K562 (cell line): ENCODE results near the gene SCAPER. TPM values are rescaled to one million over a fixed set of nuclear protein-coding genes. Genes with fewer than 3 reads are reported as not detected.
A peak's percentile ranks its signal among the peaks of the same experiment; 100 is the strongest.

Experiments used
- ATAC-seq: fragments of 200-7000 bp; cut with Tn5 transposase; 3 replicates; pipeline ENCODE4 v1.9.1; 2020; ENCODE audit warnings: moderate library complexity
- BruUV-seq: library from RNA; stranded (reverse); fragments of 400-500 nt; replicated peaks from 2 replicates; lab custom pipeline; 2021; lab: Mats Ljungman, UMichigan
- CTCF ChIA-PET: fragments of 300-600 bp; formaldehyde crosslinking; extraction: SDS; loops from one replicate; lab custom pipeline; 2021; ENCODE audit warnings: low intra/inter-chr PET ratio; lab: Yijun Ruan, JAX
- POLR2A ChIA-PET: fragments of 300-600, 350-650 bp; sonication (Branson Sonifier 250); formaldehyde crosslinking; extraction: SDS; loops from one replicate; lab custom pipeline; 2021; ENCODE audit warnings: antibody characterized with exemption, inconsistent platforms; lab: Yijun Ruan, JAX
- DNase-seq, 4 experiments: peaks; one replicate each; pipeline versions ENCODE4 v3.0.0 to v3.0.0-alpha.2; 2011 to 2018; ENCODE audit warnings: low spot score in 3 of 4, mixed read lengths in 3 of 4; ENCODE audit errors: extremely low read depth in 1 of 4
- FAIRE-seq: peaks from 2 replicates; lab custom pipeline; 2011; peaks lifted over from hg19 to GRCh38; lab: Jason Lieb, UNC
- H2AFZ ChIP-seq: 2 replicates; pipeline ENCODE4 v1.6.0; 2011; ENCODE audit warnings: low read depth, low read length, control low read depth, inconsistent platforms
- H3K27ac ChIP-seq: fragments of 200-600 bp; 3 replicates; pipeline ENCODE4 v1.8.0; 2011; ENCODE audit warnings: low read depth, mild to moderate bottlenecking, control low read depth, inconsistent platforms, low read length, moderate library complexity, mixed read lengths; ENCODE audit errors: extremely low read depth
- H3K27me3 ChIP-seq, 2 experiments: fragments of 300-600 bp in 1 of 2; 2 replicates in 1 of 2; 3 replicates in 1 of 2; pipeline versions ENCODE4 v1.6.0 to v1.8.0; 2011; ENCODE audit warnings: inconsistent platforms in 2 of 2, low read length in 2 of 2, mild to moderate bottlenecking in 1 of 2, mixed read lengths in 1 of 2, moderate library complexity in 1 of 2; ENCODE audit not compliant: control insufficient read depth in 2 of 2, insufficient read depth in 2 of 2
- H3K36me3 ChIP-seq: fragments of 300-600 bp; 3 replicates; pipeline ENCODE4 v1.8.0; 2011; ENCODE audit warnings: mild to moderate bottlenecking, low read length, inconsistent platforms; ENCODE audit not compliant: control insufficient read depth, insufficient read depth
- H3K4me1 ChIP-seq, 2 experiments: fragments of 200-600 bp in 1 of 2; replicated peaks in 1 of 2; 2 replicates in 1 of 2; 3 replicates in 1 of 2; pipeline versions ENCODE4 v1.5.1 to v1.8.0; 2011; ENCODE audit warnings: inconsistent platforms in 2 of 2, low read length in 2 of 2, mild to moderate bottlenecking in 1 of 2, mixed read lengths in 1 of 2, moderate library complexity in 1 of 2; ENCODE audit not compliant: control insufficient read depth in 2 of 2, insufficient read depth in 2 of 2
- H3K4me2 ChIP-seq: 2 replicates; pipeline ENCODE4 v1.6.1; 2011; ENCODE audit warnings: low read length, control low read depth, inconsistent platforms, mixed read lengths; ENCODE audit not compliant: insufficient read depth
- H3K4me3 ChIP-seq: fragments of 200-600 bp; sonication (generic), shearing (Covaris generic); 2 replicates; pipeline ENCODE4 v1.5.1; 2016; ENCODE audit warnings: control low read depth, inconsistent platforms
- H3K79me2 ChIP-seq: fragments of 200-600 bp; 3 replicates; pipeline ENCODE4 v1.8.0; 2011; ENCODE audit warnings: low read length, inconsistent platforms; ENCODE audit not compliant: control insufficient read depth, insufficient read depth
- H3K9ac ChIP-seq, 2 experiments: 2 replicates each; pipeline versions ENCODE4 v1.6.0 to v1.6.1; 2011; ENCODE audit warnings: low read depth in 2 of 2, low read length in 2 of 2, control low read depth in 1 of 2, inconsistent platforms in 1 of 2, mild to moderate bottlenecking in 1 of 2, mixed read lengths in 1 of 2; ENCODE audit not compliant: insufficient read depth in 1 of 2
- H3K9me1 ChIP-seq: one replicate; pipeline ENCODE4 v1.6.0; 2011; ENCODE audit warnings: inconsistent platforms, mild to moderate bottlenecking, low read length, moderate library complexity; ENCODE audit not compliant: control insufficient read depth, insufficient read depth
- H3K9me3 ChIP-seq: replicated peaks from 2 replicates; pipeline ENCODE4 v1.5.1; 2011; ENCODE audit warnings: low read depth, low read length, inconsistent platforms; ENCODE audit not compliant: control insufficient read depth, insufficient read depth
- H4K20me1 ChIP-seq: replicated peaks from 2 replicates; pipeline ENCODE4 v1.6.1; 2011; ENCODE audit warnings: low read length, inconsistent platforms, mixed read lengths; ENCODE audit not compliant: control insufficient read depth, insufficient read depth
- SPI1 ChIP-seq: IDR thresholded peaks from 2 replicates; pipeline ENCODE4 v1.6.1; 2011; ENCODE audit warnings: low read depth, low read length, control low read depth, borderline replicate concordance
- WGBS: fragments of 100-300 bp; shearing (Covaris generic); methylation state at CpG from one replicate; pipeline ENCODE4 v1.1.6; 2016; ENCODE audit warnings: low coverage, mixed read lengths; ENCODE audit not compliant: insufficient coverage; ENCODE audit errors: missing lambda C conversion rate; 5-methylcytosine and 5-hydroxymethylcytosine counted together
- in situ Hi-C: fragments of 300-500 bp; cut with MboI; formaldehyde crosslinking; loops from 4 replicates; pipeline ENCODE4 v1.15.0; 2018; ENCODE audit warnings: inconsistent platforms, mixed read lengths
- intact Hi-C: fragments of 100-400 bp; cut with micrococcal nuclease; formaldehyde crosslinking; loops from 2 replicates; pipeline ENCODE4 v1.14.2; 2022
- polyA plus RNA-seq, 8 experiments: library from polyadenylated mRNA; depleted of rRNA in 4 of 8; stranded (reverse) in 5 of 8; unstranded in 3 of 8; fragments of >200 nt; fragmentation: Nextera tagmentation in 2 of 8; fragmentation: Illumina TruSeq in 1 of 8; extraction: Ambion mirVana in 2 of 8; extraction: Trizol in 1 of 8; gene quantifications; 2 replicates each; pipeline versions ENCODE4 v1.2.1 to v1.2.3, GENCODE V29; 2011 to 2014; ENCODE audit warnings: inconsistent platforms in 1 of 8, missing spikeins in 1 of 8
- total RNA-seq, 7 experiments: library from RNA; depleted of rRNA in 6 of 7; stranded (reverse); fragments of >200 nt in 6 of 7; fragmentation: Illumina TruSeq in 2 of 7; extraction: Trizol in 2 of 7; gene quantifications; 2 replicates each; pipeline versions ENCODE4 v1.2.1 to v1.2.3, GENCODE V29; 2011 to 2021; ENCODE audit warnings: low replicate concordance in 1 of 7
- TF ChIP-seq, protein P1 (sequence below), 2 experiments: fragments of 450-650 bp; IDR thresholded peaks; 2 replicates each; pipeline ENCODE4 v1.6.1; 2016; ENCODE audit warnings: mild to moderate bottlenecking in 2 of 2, borderline replicate concordance in 1 of 2, low read depth in 1 of 2, moderate library complexity in 1 of 2

SCAPER gene
- total and polyA plus RNA-seq, 9 of the 15 experiments (the other 6 are each of a cell fraction or from before 2014, with no cell fraction given): 1.3 to 5.7 (median 3.2) TPM

DNA sequence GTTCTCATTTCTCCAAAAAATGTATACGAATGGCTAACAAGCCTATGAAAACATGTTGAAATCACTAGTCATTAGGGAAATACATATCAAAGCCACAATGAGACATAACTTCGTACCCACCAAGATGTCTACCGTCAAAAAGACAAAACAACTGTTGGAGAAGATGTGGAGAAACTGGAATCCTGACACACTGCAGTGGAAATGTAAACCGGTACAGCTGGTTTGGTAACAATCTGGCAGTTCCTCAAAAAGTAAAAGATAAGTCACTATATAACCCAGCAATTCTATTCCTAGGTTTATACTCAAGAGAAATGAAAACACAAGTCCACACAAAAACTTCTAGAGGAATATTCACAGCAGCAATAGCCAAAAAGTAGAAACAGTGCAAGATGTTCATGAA is 7.0 kb downstream of the SCAPER start:
- no peaks in the 10 kb centered on the region for H4K20me1 ChIP-seq
- DNase-seq: no peak
- WGBS: 60% methylated on average over 4 of the region's 4 CpGs
- peaks cover 3% of the 10 kb centered on the region; the same call in 1 of the 3 replicates for H3K79me2 ChIP-seq
- H3K4me2 ChIP-seq: no peak overlapping the region
- H3K4me1 ChIP-seq: peaks cover 0 to 8% of the 10 kb centered on the region in 2 experiments; a peak in 2 of 5 replicates
- no peak overlapping the region for H3K4me3 ChIP-seq
- no peak overlapping the region for H3K27ac ChIP-seq
- FAIRE-seq: no peak
- CTCF ChIA-PET: no interaction called here
- H3K9me1 ChIP-seq: peaks cover 3% of the 10 kb centered on the region
- H3K9ac ChIP-seq: no peak overlapping the region
- no TSS peak for BruUV-seq
- H3K36me3 ChIP-seq: no peaks in the 10 kb centered on the region
- no peak for ATAC-seq
- no peaks in the 10 kb centered on the region for H3K9me3 ChIP-seq
- POLR2A ChIA-PET: interaction anchor here (1.2 kb wide), 2 partner anchors 11 to 48 kb away, joined by 4 read pairs; no protein-coding TSS in a partner anchor
- no peak overlapping the region for H2AFZ ChIP-seq
- in situ Hi-C loops: no loop called here
- intact Hi-C loops: no loop called here
- TF ChIP-seq, protein P1, sequence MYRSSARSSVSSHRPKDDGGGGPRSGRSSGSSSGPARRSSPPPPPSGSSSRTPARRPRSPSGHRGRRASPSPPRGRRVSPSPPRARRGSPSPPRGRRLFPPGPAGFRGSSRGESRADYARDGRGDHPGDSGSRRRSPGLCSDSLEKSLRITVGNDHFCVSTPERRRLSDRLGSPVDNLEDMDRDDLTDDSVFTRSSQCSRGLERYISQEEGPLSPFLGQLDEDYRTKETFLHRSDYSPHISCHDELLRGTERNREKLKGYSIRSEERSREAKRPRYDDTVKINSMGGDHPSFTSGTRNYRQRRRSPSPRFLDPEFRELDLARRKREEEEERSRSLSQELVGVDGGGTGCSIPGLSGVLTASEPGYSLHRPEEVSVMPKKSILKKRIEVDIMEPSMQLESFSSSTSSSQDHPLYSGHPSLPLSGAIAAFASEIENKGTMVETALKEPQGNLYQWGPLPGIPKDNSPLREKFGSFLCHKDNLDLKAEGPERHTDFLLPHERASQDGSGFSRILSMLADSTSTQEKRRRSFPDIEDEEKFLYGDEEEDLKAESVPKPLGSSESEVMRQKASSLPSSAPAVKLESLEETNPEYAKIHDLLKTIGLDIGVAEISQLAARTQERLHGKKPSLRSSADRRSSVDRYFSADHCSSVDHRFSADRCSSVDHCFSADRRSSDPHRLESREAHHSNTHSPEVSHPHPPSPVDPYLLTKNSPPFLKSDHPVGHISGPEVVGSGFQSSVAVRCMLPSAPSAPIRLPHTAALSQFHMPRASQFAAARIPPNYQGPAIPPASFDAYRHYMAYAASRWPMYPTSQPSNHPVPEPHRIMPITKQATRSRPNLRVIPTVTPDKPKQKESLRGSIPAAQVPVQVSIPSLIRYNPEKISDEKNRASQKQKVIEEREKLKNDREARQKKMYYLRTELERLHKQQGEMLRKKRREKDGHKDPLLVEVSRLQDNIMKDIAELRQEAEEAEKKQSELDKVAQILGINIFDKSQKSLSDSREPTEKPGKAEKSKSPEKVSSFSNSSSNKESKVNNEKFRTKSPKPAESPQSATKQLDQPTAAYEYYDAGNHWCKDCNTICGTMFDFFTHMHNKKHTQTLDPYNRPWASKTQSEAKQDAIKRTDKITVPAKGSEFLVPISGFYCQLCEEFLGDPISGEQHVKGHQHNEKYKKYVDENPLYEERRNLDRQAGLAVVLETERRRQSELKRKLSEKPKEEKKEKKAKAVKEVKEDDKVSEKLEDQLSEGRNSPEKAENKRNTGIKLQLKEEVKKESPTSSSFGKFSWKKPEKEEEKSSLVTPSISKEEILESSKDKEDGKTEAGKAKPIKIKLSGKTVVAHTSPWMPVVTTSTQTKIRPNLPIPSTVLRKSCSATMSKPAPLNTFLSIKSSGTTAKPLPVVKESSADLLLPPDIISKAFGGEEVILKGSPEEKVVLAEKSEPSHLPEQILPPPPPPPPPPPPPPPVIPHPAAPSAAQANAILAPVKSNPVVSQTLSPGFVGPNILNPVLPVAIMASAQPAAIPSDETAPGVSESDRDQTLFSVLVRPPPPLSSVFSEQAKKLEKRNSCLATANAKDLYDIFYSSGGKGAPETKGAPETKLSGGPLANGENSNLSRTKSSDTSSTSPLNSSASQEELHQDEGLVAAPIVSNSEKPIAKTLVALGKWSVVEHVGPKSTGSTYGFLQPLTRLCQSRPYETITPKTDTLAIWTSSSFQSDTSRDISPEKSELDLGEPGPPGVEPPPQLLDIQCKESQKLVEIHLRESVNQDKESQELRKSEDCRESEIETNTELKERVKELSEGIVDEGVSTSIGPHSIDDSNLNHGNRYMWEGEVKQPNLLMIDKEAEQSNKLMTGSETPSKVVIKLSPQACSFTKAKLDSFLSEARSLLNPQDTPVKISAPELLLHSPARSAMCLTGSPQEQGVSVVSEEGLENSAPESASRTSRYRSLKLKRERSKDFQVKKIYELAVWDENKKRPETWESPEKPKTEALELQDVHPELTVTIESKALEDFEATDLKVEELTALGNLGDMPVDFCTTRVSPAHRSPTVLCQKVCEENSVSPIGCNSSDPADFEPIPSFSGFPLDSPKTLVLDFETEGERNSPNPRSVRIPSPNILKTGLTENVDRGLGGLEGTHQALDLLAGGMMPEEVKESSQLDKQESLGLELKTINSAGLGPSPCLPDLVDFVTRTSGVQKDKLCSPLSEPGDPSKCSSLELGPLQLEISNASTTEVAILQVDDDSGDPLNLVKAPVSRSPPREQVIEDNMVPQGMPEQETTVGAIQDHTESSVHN (IDR thresholded peaks at IDR 0.05; ENCODE audit: borderline replicate concordance in 1 of 2, low read depth in 1 of 2): no peak
- peak; percentile 22; the same call in 1 of the 2 replicates for TF ChIP-seq SPI1
- no peaks in the 10 kb centered on the region for H3K27me3 ChIP-seq
